ENCODE results near the gene P2RY14.

DNA sequence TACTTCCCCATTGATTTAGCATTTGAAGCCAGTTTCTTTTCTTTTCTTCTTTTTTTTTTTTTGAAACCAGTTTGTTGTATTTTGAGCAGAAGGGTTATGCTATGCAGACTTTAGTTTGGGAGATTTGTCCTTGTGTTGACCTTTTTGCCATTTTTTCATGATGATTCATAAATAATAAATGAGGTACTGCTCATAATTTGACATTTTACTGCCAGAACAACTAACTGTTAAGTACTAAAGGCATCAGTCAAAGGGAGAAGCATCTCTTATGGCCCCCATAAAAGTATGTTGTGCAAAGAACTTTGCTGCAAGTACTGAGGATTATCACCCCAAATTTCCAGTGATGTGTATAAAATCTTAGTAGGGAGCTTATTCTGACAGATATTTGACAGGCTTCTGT is 40.0 kb upstream of the P2RY14 start:
- TF ChIP-seq ZNF16 (tag by site-specific recombination; IDR thresholded peaks at IDR 0.05; ENCODE audit: low read depth) (no peak), HOXC10 (CRISPR knock-in tag; IDR thresholded peaks at IDR 0.05) (no peak), RBAK (tag by site-specific recombination; IDR thresholded peaks at IDR 0.05) (no peak), CTCF (tag by site-specific recombination; IDR thresholded peaks at IDR 0.05) (no peak), ATF2 (tag by site-specific recombination; IDR thresholded peaks at IDR 0.05; ENCODE audit: low read depth) (no peak), ZNF449 (tag by site-specific recombination; IDR thresholded peaks at IDR 0.05) (no peak), ZBTB7A (tag by site-specific recombination; IDR thresholded peaks at IDR 0.05; ENCODE audit: low read depth) (no peak), ZBTB44 (tag by site-specific recombination; IDR thresholded peaks at IDR 0.05) (no peak)
- TF ChIP-seq, protein P1, sequence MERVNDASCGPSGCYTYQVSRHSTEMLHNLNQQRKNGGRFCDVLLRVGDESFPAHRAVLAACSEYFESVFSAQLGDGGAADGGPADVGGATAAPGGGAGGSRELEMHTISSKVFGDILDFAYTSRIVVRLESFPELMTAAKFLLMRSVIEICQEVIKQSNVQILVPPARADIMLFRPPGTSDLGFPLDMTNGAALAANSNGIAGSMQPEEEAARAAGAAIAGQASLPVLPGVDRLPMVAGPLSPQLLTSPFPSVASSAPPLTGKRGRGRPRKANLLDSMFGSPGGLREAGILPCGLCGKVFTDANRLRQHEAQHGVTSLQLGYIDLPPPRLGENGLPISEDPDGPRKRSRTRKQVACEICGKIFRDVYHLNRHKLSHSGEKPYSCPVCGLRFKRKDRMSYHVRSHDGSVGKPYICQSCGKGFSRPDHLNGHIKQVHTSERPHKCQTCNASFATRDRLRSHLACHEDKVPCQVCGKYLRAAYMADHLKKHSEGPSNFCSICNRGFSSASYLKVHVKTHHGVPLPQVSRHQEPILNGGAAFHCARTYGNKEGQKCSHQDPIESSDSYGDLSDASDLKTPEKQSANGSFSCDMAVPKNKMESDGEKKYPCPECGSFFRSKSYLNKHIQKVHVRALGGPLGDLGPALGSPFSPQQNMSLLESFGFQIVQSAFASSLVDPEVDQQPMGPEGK (tag by site-specific recombination; IDR thresholded peaks at IDR 0.05): no peak
